HCT116 (cell line): ENCODE results near the gene GRIK3. TPM values are rescaled to one million over a fixed set of nuclear protein-coding genes. Genes with fewer than 3 reads are reported as not detected.

Experiments
- ATAC-seq: fragments of 200-7000 bp; cut with Tn5 transposase; 2 replicates; pipeline ENCODE4 v1.9.1; 2020; ENCODE audit warnings: mild to moderate bottlenecking, moderate library complexity
- BruUV-seq: library from RNA; stranded (reverse); fragments of 400-500 nt; replicated peaks from 2 replicates; lab custom pipeline; 2021; lab: Mats Ljungman, UMichigan
- CTCF ChIA-PET: fragments of 300-600 bp; sonication (Branson Sonifier 250); formaldehyde crosslinking; loops from one replicate; lab custom pipeline; 2021; ENCODE audit warnings: antibody characterized with exemption; lab: Charles Lee
- POLR2A ChIA-PET: fragments of 300-600, 350-600 bp; sonication (Branson Sonifier 250); formaldehyde crosslinking; loops from one replicate; lab custom pipeline; 2021; ENCODE audit warnings: antibody characterized with exemption; lab: Charles Lee
- RAD21 ChIA-PET, 2 experiments: fragments of 300-600 bp; sonication (Branson Sonifier 250); formaldehyde crosslinking; loops; one replicate each; lab custom pipeline; 2023; ENCODE audit warnings: low total read pairs in 2 of 2; ENCODE audit not compliant: uncharacterized antibody in 2 of 2, unreplicated experiment in 2 of 2, low non-redundant PET in 1 of 2; lab: Charles Lee
- DNase-seq: peaks from one replicate; pipeline ENCODE4 v3.0.0-alpha.2; 2010; ENCODE audit warnings: low read depth, low spot score
- H2AFZ ChIP-seq: fragments of 200-600 bp; shearing (Covaris generic), sonication (generic); 2 replicates; pipeline ENCODE4 v1.6.1; 2017; ENCODE audit warnings: low read depth, mixed run types, mixed read lengths, antibody characterized with exemption, low read length; ENCODE audit not compliant: poor library complexity, severe bottlenecking
- H3K27ac ChIP-seq: 2 replicates; pipeline ENCODE4 v1.5.1; 2012; ENCODE audit warnings: low read depth, low read length
- H3K27me3 ChIP-seq: fragments of 200-600 bp; sonication (generic); 2 replicates; pipeline ENCODE4 v1.6.1; 2016; ENCODE audit warnings: mixed run types, low read length, mixed read lengths; ENCODE audit not compliant: insufficient read depth
- H3K36me3 ChIP-seq, 2 experiments: fragments of 200-500 bp in 1 of 2; fragments of 200-600 bp in 1 of 2; sonication (Bioruptor generic) in 1 of 2; sonication (generic) in 1 of 2; 2 replicates each; pipeline versions ENCODE4 v1.5.1 to v1.6.1; 2014 to 2016; ENCODE audit warnings: low read length in 2 of 2, inconsistent platforms in 1 of 2, mixed read lengths in 1 of 2, mixed run types in 1 of 2; ENCODE audit not compliant: insufficient read depth in 2 of 2, control insufficient read depth in 1 of 2
- H3K4me1 ChIP-seq, 2 experiments: fragments of 200-600 bp in 1 of 2; sonication (generic) in 1 of 2; 2 replicates each; pipeline versions ENCODE4 v1.5.1 to v1.6.1; 2012 to 2017; ENCODE audit warnings: low read length in 2 of 2, inconsistent platforms in 1 of 2, mild to moderate bottlenecking in 1 of 2, mixed read lengths in 1 of 2, mixed run types in 1 of 2, moderate library complexity in 1 of 2; ENCODE audit not compliant: insufficient read depth in 2 of 2, control insufficient read depth in 1 of 2
- H3K4me2 ChIP-seq: fragments of 200-600 bp; sonication (generic); 2 replicates; pipeline ENCODE4 v1.6.1; 2017; ENCODE audit warnings: mixed run types, low read length, mixed read lengths
- H3K4me3 ChIP-seq, 2 experiments: fragments of 200-600 bp in 1 of 2; sonication (generic) in 1 of 2; replicated peaks in 1 of 2; 2 replicates each; pipeline ENCODE4 v1.5.1; 2011 to 2016; ENCODE audit warnings: low read length in 2 of 2, control low read depth in 1 of 2, low read depth in 1 of 2, mild to moderate bottlenecking in 1 of 2, mixed read lengths in 1 of 2, mixed run types in 1 of 2
- H3K79me2 ChIP-seq: fragments of 200-600 bp; sonication (generic); 2 replicates; pipeline ENCODE4 v1.6.1; 2017; ENCODE audit warnings: mild to moderate bottlenecking, mixed run types, low read length, moderate library complexity, mixed read lengths; ENCODE audit not compliant: insufficient read depth
- H3K9ac ChIP-seq: fragments of 200-600 bp; sonication (generic); 2 replicates; pipeline ENCODE4 v1.6.1; 2016; ENCODE audit warnings: low read length, mixed read lengths
- H3K9me2 ChIP-seq: fragments of 200-600 bp; sonication (generic), shearing (Covaris generic); 2 replicates; pipeline ENCODE4 v1.6.1; 2017; ENCODE audit warnings: mixed run types, mild to moderate bottlenecking, moderate library complexity; ENCODE audit not compliant: insufficient read depth
- H3K9me3 ChIP-seq, 2 experiments: fragments of 200-500 bp in 1 of 2; fragments of 200-600 bp in 1 of 2; sonication (Bioruptor generic) in 1 of 2; sonication (generic) in 1 of 2; 2 replicates each; pipeline ENCODE4 v1.6.1; 2014 to 2017; ENCODE audit warnings: low read length in 2 of 2, mixed read lengths in 2 of 2, inconsistent platforms in 1 of 2, low read depth in 1 of 2, mild to moderate bottlenecking in 1 of 2, mixed run types in 1 of 2, moderate library complexity in 1 of 2; ENCODE audit not compliant: control insufficient read depth in 1 of 2, insufficient read depth in 1 of 2
- H4K20me1 ChIP-seq: fragments of 200-600 bp; sonication (generic), shearing (Covaris generic); 2 replicates; pipeline ENCODE4 v1.6.1; 2017; ENCODE audit warnings: mixed run types, mild to moderate bottlenecking, moderate library complexity; ENCODE audit not compliant: insufficient read depth
- ATF3 ChIP-seq: IDR thresholded peaks from 2 replicates; pipeline ENCODE4 v1.6.1; 2012
- CTCF ChIP-seq, 3 experiments: fragments of 200-600 bp in 1 of 3; sonication (generic) in 1 of 3; IDR thresholded peaks in 2 of 3; conservative IDR thresholded peaks in 1 of 3; 2 replicates each; pipeline ENCODE4 v1.5.1; 2012 to 2017; ENCODE audit warnings: low read depth in 2 of 3, low read length in 2 of 3, antibody characterized with exemption in 1 of 3, borderline replicate concordance in 1 of 3, control low read depth in 1 of 3, mild to moderate bottlenecking in 1 of 3, mixed read lengths in 1 of 3, mixed run types in 1 of 3, moderate library complexity in 1 of 3; ENCODE audit not compliant: insufficient read depth in 1 of 3
- EGR1 ChIP-seq: IDR thresholded peaks from 2 replicates; pipeline ENCODE4 v1.6.1; 2012; ENCODE audit warnings: low read depth
- ELF1 ChIP-seq: IDR thresholded peaks from 2 replicates; pipeline ENCODE4 v1.6.1; 2012; ENCODE audit warnings: low read depth, borderline replicate concordance
- EZH2 ChIP-seq: fragments of 200-600 bp; sonication (generic); IDR thresholded peaks from 2 replicates; pipeline ENCODE4 v1.6.1; 2017; ENCODE audit warnings: antibody characterized with exemption, mixed run types
- EZH2phosphoT487 ChIP-seq: fragments of 200-600 bp; IDR thresholded peaks from 2 replicates; pipeline ENCODE4 v1.6.1; 2018; ENCODE audit warnings: antibody characterized with exemption, borderline replicate concordance
- REST ChIP-seq: IDR thresholded peaks from 2 replicates; pipeline ENCODE4 v1.6.1; 2012; ENCODE audit warnings: low read depth
- SRF ChIP-seq: IDR thresholded peaks from 2 replicates; pipeline ENCODE4 v1.6.1; 2012; ENCODE audit warnings: low read depth
- TCF7L2 ChIP-seq: IDR thresholded peaks from 2 replicates; pipeline ENCODE4 v1.7.0; 2011; ENCODE audit warnings: borderline replicate concordance, inconsistent platforms; ENCODE audit not compliant: insufficient read depth, insufficient read length; ENCODE audit errors: extremely low read depth
- ZBTB33 ChIP-seq: IDR thresholded peaks from 2 replicates; pipeline ENCODE4 v1.6.1; 2011; ENCODE audit warnings: mild to moderate bottlenecking, low read length, moderate library complexity; ENCODE audit not compliant: insufficient replicate concordance; ENCODE audit errors: extremely low read depth
- intact Hi-C: fragments of 100-400 bp; cut with micrococcal nuclease; formaldehyde crosslinking; loops from 2 replicates; pipeline ENCODE4 v1.10.0; 2022
- total RNA-seq: library from RNA; stranded (reverse); gene quantifications from one replicate; pipeline ENCODE4 v1.2.1, GENCODE V29; 2021; ENCODE audit not compliant: unreplicated experiment

Gene GRIK3
- total RNA-seq, 1 experiment from 2014 or later, result not detected

- Histone ChIP-seq H3K27ac (no peak overlapping the region), H3K9me2 (no peaks in the 10 kb centered on the region), H3K36me3 (no peaks in the 10 kb centered on the region), H3K9me3 (no peaks in the 10 kb centered on the region), H3K27me3 (peaks cover 17% of the 10 kb centered on the region), H3K4me1 (no peaks in the 10 kb centered on the region), H2AFZ (no peak overlapping the region), H3K9ac (no peak overlapping the region), H4K20me1 (no peaks in the 10 kb centered on the region), H3K4me3 (no peak overlapping the region), H3K4me2 (no peak overlapping the region), H3K79me2 (no peaks in the 10 kb centered on the region)
- no TSS peak for BruUV-seq
- intact Hi-C loops, result no loop called here
- no peak for ATAC-seq
- POLR2A ChIA-PET, result no interaction called here
- no peak for DNase-seq
- RAD21 ChIA-PET, result no interaction called here
- CTCF ChIA-PET, result no interaction called here
- TF ChIP-seq EGR1 (no peak), ATF3 (no peak), SRF (no peak), EZH2phosphoT487 (no peak)
Observed at GRCh38 chr1:36920801-36921405, 113.4 kb downstream of the GRIK3 start.

- no TSS peak for BruUV-seq
- RAD21 ChIA-PET, result no interaction called here
- no peaks in the 10 kb centered on the region for H4K20me1 ChIP-seq
- H3K9me3 ChIP-seq, result no peaks in the 10 kb centered on the region
- DNase-seq (no peak), ATAC-seq (no peak)
- POLR2A ChIA-PET, result no interaction called here
- no peak overlapping the region for H2AFZ ChIP-seq
- H3K9me2 ChIP-seq, result no peaks in the 10 kb centered on the region
- H3K4me1 ChIP-seq, result no peaks in the 10 kb centered on the region
- no peak overlapping the region for H3K9ac ChIP-seq
- H3K27me3 ChIP-seq, result peaks cover 20% of the 10 kb centered on the region
- no peak overlapping the region for H3K4me2 ChIP-seq
- no peak overlapping the region for H3K4me3 ChIP-seq
- intact Hi-C loops, result no loop called here
- no peak overlapping the region for H3K27ac ChIP-seq
- H3K79me2 ChIP-seq, result no peaks in the 10 kb centered on the region
- no peaks in the 10 kb centered on the region for H3K36me3 ChIP-seq
- CTCF ChIA-PET, result no interaction called here
- TF ChIP-seq EZH2 (no peak), CTCF (IDR thresholded peaks at IDR 0.05 in 2 of 3, conservative IDR thresholded peaks at IDR 0.05 in 1 of 3; ENCODE audit: borderline replicate concordance in 1 of 3, insufficient read depth in 1 of 3, low read depth in 2 of 3, low read length in 2 of 3) (no peak), ZBTB33 (no peak), ELF1 (no peak), ATF3 (no peak), TCF7L2 (no peak), REST (no peak)
Observed at GRCh38 chr1:36920371-36920770, 113.9 kb downstream of the GRIK3 start.
